C1 segment of cervical spinal cord (tissue), 14 donors: Measurements from ENCODE around the gene SPECC1.

Experiments
- DNase-seq, 14 donors: peaks; one replicate each; lab custom pipeline; 2025; lab: John Stamatoyannopoulos, UW

Gene SPECC1

GRCh38 chr17:20266806-20267458 lies 257.8 kb downstream of the SPECC1 start:
- no peak for DNase-seq

GRCh38 chr17:20267459-20267842 lies 258.3 kb downstream of the SPECC1 start:
- no peak for DNase-seq

- no peak for DNase-seq
These were observed 261.2 kb downstream of the SPECC1 start for GRCh38 chr17:20270369-20270768.

- DNase-seq = no peak
These were observed 262.0 kb downstream of the SPECC1 start for GRCh38 chr17:20271011-20271610.

- DNase-seq = no peak
These were observed 264.8 kb downstream of the SPECC1 start for GRCh38 chr17:20273741-20274500.

GRCh38 chr17:20275653-20276052 lies 266.5 kb downstream of the SPECC1 start:
- no peak for DNase-seq

- DNase-seq = no peak
These were observed 267.3 kb downstream of the SPECC1 start for GRCh38 chr17:20276421-20276820.

GRCh38 chr17:20278805-20279204 lies 269.6 kb downstream of the SPECC1 start:
- no peak for DNase-seq

- no peak for DNase-seq
These were observed 270.5 kb downstream of the SPECC1 start for GRCh38 chr17:20279631-20280030.

- DNase-seq = no peak
These were observed 270.9 kb downstream of the SPECC1 start for GRCh38 chr17:20280051-20280450.

GRCh38 chr17:20280851-20281250 lies 271.7 kb downstream of the SPECC1 start:
- no peak for DNase-seq

- peak in 8 of 14 donors; percentile 21 to 66 (median 50) for DNase-seq
These were observed 272.7 kb downstream of the SPECC1 start for GRCh38 chr17:20281860-20282259.

GRCh38 chr17:20282526-20283308 lies 273.6 kb downstream of the SPECC1 start:
- DNase-seq = no peak

- no peak for DNase-seq
These were observed 274.9 kb downstream of the SPECC1 start for GRCh38 chr17:20284022-20284421.

GRCh38 chr17:20284570-20285295 lies 275.6 kb downstream of the SPECC1 start:
- DNase-seq = no peak

- no peak for DNase-seq
These were observed 280.8 kb downstream of the SPECC1 start for GRCh38 chr17:20289984-20290383.

- DNase-seq = no peak
These were observed 282.7 kb downstream of the SPECC1 start for GRCh38 chr17:20291853-20292252.

GRCh38 chr17:20293501-20293900 lies 284.3 kb downstream of the SPECC1 start:
- DNase-seq = no peak

GRCh38 chr17:20294120-20294519 lies 285.0 kb downstream of the SPECC1 start:
- no peak for DNase-seq

GRCh38 chr17:20299013-20299412 lies 289.9 kb downstream of the SPECC1 start:
- no peak for DNase-seq

- DNase-seq = peak in 3 of 14 donors; percentile 20 to 56 (median 22)
These were observed 291.3 kb downstream of the SPECC1 start for GRCh38 chr17:20300436-20300934.
